GM12801 (cell line): ENCODE results near the gene OXER1.

Source experiments
- TF ChIP-seq, protein P1 (sequence below): IDR thresholded peaks from one replicate; pipeline ENCODE4 v1.5.1; 2011; ENCODE audit warnings: control low read depth; ENCODE audit not compliant: insufficient read length; ENCODE audit errors: extremely low read depth

OXER1 gene

DNA sequence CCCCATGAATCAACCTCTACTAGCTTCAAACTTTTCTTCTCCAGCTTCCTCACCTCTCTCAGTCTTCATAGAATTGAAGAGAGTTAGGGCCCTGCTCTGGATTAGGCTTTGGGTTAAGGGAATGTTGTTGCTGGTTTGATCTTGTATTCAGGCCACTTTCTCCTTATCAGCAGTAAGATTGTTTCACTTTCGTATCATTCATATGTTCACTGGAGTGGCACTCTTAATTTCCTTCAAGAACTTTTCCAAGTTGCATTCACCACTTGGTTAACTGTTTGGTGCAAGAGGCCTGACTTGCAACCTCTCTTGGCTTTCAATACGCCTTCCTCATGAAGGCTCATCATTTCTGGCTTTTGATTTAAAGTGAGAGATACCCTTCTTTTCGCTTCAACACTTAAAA, 22.8 kb downstream of the OXER1 start:
- TF ChIP-seq, protein P1, sequence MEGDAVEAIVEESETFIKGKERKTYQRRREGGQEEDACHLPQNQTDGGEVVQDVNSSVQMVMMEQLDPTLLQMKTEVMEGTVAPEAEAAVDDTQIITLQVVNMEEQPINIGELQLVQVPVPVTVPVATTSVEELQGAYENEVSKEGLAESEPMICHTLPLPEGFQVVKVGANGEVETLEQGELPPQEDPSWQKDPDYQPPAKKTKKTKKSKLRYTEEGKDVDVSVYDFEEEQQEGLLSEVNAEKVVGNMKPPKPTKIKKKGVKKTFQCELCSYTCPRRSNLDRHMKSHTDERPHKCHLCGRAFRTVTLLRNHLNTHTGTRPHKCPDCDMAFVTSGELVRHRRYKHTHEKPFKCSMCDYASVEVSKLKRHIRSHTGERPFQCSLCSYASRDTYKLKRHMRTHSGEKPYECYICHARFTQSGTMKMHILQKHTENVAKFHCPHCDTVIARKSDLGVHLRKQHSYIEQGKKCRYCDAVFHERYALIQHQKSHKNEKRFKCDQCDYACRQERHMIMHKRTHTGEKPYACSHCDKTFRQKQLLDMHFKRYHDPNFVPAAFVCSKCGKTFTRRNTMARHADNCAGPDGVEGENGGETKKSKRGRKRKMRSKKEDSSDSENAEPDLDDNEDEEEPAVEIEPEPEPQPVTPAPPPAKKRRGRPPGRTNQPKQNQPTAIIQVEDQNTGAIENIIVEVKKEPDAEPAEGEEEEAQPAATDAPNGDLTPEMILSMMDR, result no peak

DNA sequence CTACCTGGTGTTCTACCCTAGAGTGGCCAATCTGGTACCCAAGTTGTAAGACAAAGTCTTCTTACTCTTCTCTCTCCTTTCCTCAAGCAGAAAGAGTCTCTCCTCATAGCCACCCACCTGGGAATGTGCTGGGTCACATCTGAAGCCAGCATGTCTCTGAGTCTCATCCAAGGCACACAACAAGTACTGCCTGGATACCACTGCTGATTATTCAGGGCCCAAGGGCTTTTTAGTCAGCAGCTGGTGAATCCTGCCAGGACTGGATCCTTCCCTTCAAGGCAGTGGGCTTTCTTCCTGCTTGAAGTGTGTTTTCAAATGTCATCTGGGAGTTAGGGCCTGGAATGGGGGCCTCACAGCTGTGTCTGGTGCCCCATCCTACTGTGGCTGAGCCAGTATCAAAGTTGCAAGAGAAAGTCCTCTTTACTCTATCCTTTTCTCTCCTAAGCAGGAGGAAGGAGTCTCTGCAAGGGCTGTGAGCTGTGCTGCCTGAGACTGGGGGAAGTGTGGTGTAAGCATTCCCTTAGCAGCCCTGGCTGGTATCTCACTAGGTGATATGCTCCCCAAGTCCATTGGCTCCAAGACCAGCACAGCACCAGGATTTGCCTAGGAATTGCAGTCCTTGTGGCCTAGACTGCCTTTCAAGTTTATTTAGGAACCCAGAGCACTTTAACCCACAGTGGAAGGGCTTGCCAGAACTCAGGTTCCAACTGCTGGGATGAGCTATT, 27.2 kb downstream of the OXER1 start:
- TF ChIP-seq, protein P1, result no peak

DNA sequence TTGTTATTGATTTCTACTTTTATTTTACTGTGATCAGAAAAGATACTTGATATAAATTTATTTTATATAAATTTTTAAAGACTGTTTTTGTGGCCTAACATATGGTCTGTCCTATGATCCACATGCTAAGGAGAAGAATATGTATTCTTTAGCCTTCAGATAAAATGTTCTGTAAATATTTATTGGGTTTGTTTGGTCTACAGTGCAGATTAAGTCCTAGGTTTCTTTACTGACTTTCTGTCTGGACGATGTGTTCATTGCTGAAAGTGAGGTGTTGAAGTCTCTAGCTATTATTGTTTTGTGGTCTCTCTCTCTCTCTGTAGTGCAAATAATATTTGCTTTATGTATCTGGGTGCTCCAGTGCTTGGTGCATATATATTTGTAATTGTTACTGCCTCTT, 30.1 kb downstream of the OXER1 start:
- TF ChIP-seq, protein P1, result no peak

DNA sequence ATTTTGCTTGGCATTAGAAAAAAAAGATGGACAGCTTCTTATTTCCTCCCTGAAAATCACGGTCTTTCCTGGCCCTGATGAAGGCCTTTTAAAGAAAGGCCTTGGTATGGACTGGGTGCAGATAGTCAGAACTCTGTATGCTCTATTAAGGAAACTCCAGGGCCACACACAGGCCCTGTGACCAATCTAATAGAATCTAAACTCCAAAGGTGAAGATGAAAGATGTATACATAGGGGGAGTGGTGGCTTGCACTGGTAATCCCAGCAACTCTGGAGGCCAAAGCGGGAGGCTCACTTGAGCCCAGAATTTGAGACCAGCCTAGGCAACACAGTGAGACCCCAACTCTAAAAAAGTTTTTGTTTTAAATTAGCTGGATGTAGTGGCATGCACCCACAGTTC, 37.3 kb downstream of the OXER1 start:
- TF ChIP-seq, protein P1, result no peak

DNA sequence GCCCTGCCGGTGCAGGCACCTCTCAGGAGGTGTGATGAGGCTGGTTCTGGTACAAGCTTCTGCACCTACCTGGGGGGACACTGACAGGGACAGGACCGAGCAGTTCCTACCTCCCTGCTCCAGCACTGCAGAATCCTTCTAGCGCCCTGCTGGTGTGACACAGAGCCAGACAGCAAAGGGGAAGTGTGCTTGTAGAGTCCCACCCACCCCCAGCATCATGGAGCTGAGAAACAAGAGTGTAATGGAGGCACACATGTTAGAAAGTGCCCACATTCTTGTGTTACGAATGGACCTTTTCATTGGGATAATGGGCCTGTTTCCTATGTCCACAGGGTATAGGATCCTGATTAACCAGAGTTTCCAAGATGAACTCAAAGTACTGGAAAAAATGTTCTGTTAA, 38.3 kb downstream of the OXER1 start:
- TF ChIP-seq, protein P1, result no peak

DNA sequence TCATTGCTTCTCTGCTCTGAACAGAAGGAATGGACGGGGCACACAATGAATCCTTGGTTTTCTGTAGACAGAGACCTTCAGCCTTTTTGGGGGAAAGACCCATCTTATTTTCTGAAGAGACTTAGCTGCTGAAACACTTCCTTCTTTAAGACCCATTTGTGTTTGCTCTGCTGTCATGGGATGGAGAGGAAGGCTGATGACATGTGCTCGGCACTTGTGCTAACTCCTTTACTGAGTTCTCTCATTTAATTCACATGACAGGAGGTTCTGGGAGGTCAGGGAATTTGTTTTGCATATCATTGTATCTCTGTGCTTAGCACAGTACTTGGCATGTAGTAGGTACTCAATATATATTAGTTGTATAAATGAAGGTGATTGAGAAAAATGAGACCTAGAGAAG, 39.0 kb downstream of the OXER1 start:
- TF ChIP-seq, protein P1, result no peak

DNA sequence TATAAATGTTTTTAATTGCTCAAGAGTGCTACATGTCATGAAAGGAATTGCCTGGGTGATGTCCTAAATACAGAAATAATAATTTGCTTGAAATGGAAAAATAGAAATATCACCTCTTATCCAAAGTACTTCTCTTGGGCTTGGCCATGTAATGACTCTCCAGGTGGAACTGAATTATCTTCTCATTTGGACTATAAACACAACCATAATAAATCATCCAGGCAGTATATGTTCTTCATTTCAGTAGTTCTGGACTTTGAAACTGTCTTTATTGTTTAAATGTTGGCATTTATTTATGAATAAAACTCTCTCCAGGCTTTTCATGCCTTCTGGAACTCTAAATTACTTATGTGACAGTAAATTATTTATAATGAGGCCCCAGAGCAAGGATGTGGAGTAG, 40.5 kb downstream of the OXER1 start:
- TF ChIP-seq, protein P1, result no peak
